Body of pancreas (tissue), 4 donors: ENCODE data around the gene TMEM234.

Experiments
- POLR2A ChIP-seq, 3 donors: fragments of 450-650 bp; IDR thresholded peaks; one replicate each; pipeline ENCODE4 v1.6.1; 2016; ENCODE audit warnings: antibody characterized with exemption in 3 of 3, mild to moderate bottlenecking in 2 of 3
- TF ChIP-seq, protein P1 (sequence below), 7 experiments: fragments of 450-650 bp in 4 of 7; fragments of 200-600 bp in 3 of 7; sonication (generic) in 3 of 7; IDR thresholded peaks; one replicate each; pipeline ENCODE4 v1.5.1; 2016 to 2019; ENCODE audit warnings: antibody characterized with exemption in 7 of 7

GRCh38 chr1:32179193-32179442 lies 43.0 kb downstream of the TMEM234 start:
- TF ChIP-seq, protein P1, sequence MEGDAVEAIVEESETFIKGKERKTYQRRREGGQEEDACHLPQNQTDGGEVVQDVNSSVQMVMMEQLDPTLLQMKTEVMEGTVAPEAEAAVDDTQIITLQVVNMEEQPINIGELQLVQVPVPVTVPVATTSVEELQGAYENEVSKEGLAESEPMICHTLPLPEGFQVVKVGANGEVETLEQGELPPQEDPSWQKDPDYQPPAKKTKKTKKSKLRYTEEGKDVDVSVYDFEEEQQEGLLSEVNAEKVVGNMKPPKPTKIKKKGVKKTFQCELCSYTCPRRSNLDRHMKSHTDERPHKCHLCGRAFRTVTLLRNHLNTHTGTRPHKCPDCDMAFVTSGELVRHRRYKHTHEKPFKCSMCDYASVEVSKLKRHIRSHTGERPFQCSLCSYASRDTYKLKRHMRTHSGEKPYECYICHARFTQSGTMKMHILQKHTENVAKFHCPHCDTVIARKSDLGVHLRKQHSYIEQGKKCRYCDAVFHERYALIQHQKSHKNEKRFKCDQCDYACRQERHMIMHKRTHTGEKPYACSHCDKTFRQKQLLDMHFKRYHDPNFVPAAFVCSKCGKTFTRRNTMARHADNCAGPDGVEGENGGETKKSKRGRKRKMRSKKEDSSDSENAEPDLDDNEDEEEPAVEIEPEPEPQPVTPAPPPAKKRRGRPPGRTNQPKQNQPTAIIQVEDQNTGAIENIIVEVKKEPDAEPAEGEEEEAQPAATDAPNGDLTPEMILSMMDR (IDR thresholded peaks at IDR 0.05) = no peak
- TF ChIP-seq POLR2A (IDR thresholded peaks at IDR 0.05) = no peak
